Mucosa of descending colon (tissue), 3 donors: ENCODE measurements around the gene OR2W1. TPM values are rescaled to one million over a fixed set of nuclear protein-coding genes. Genes with fewer than 3 reads are reported as not detected.

ENCODE experiments used
- ATAC-seq: fragments of 200-7000 bp; cut with Tn5 transposase; one replicate; pipeline ENCODE4 v1.9.1; 2020; ENCODE audit warnings: mild to moderate bottlenecking, moderate library complexity
- DNase-seq, 3 donors: peaks; one replicate each; pipeline ENCODE4 v3.0.0-alpha.2; 2020
- H3K36me3 ChIP-seq: fragments of 200-600 bp; one replicate; pipeline ENCODE4 v1.8.0; 2021; ENCODE audit warnings: low read depth, mild to moderate bottlenecking
- H3K4me1 ChIP-seq: fragments of 200-600 bp; one replicate; pipeline ENCODE4 v1.8.0; 2021; ENCODE audit warnings: low read depth, mild to moderate bottlenecking
- H3K4me3 ChIP-seq: fragments of 200-600 bp; one replicate; pipeline ENCODE4 v1.8.0; 2021; ENCODE audit warnings: mild to moderate bottlenecking
- H3K9me3 ChIP-seq: fragments of 200-600 bp; one replicate; pipeline ENCODE4 v1.8.0; 2021; ENCODE audit warnings: mild to moderate bottlenecking
- CTCF ChIP-seq: fragments of 200-600 bp; IDR thresholded peaks from one replicate; pipeline ENCODE4 v1.8.0; 2022; ENCODE audit warnings: antibody characterized with exemption, mild to moderate bottlenecking
- intact Hi-C, 2 donors: fragments of 100-400 bp; cut with DNase I in 1 of 2; cut with micrococcal nuclease in 1 of 2; formaldehyde crosslinking; loops; one replicate each; pipeline versions ENCODE4 v1.11.0 to v1.11.1; 2022; cut with DNase I, micrococcal nuclease
- total RNA-seq, 3 donors: library from RNA; stranded (reverse); fragmentation: NEBNext Ultra II Directional in 2 of 3; extraction: Animal tissue kit (Norgen Biotek cat#: 25700) in 2 of 3; gene quantifications; one replicate each; pipeline versions ENCODE4 v1.2.1 to v1.2.4, GENCODE V29; 2021 to 2023
- donor health status: DM: no; HTN: no; CAD: no; lungs with moderate emphysema.
- donor health status: DM: no; HTN: no; CAD: no.
- donor health status: DM: no; HTN: yes; CAD: no.

Gene OR2W1
- total RNA-seq, 3 donors from 2014 or later, result not detected

- Histone ChIP-seq H3K36me3 (no peaks in the 10 kb centered on the region), H3K4me3 (no peak overlapping the region), H3K4me1 (no peaks in the 10 kb centered on the region), H3K9me3 (peaks cover 9% of the 10 kb centered on the region)
- DNase-seq, result no peak
- TF ChIP-seq CTCF, result no peak
- no peak for ATAC-seq
- intact Hi-C loops, result no loop called here
These were observed 49.8 kb downstream of the OR2W1 start for GRCh38 chr6:28995093-28995650.

Other genes with a start within 250 kb of the OR2W1 start
- gene TRIM27, start 121.2 kb downstream of the OR2W1 start, total RNA-seq, result 10 to 100 TPM; 33.1 to 37.2 (median 35.5) TPM
- gene ZNF311, start 39.9 kb downstream of the OR2W1 start, total RNA-seq, result 1 to 10 TPM; 1.8 to 2.9 (median 2.6) TPM
- not detected for gene OR2B3, start 42.1 kb upstream of the OR2W1 start, total RNA-seq
- not detected for gene OR2J1, start 54.3 kb upstream of the OR2W1 start, total RNA-seq
- not detected for gene OR2J3, start 62.9 kb upstream of the OR2W1 start, total RNA-seq
- not detected for gene OR2J2, start 125.7 kb upstream of the OR2W1 start, total RNA-seq